ENCODE measurements around the gene GTF2I. TPM values are rescaled to one million over a fixed set of nuclear protein-coding genes. Genes with fewer than 3 reads are reported as not detected.

Gene GTF2I
- total and polyA plus RNA-seq, 2 experiments from 2014 or later = 167 to 193 TPM

GRCh38 chr7:74713567-74713966 is 56.0 kb downstream of the GTF2I start:
- Histone ChIP-seq H2AFZ (no peak overlapping the region), H3K4me3 (no peak overlapping the region), H4K20me1 (ENCODE audit: insufficient read depth, poor library complexity, severe bottlenecking) (peaks cover 10% of the 10 kb centered on the region), H3K27me3 (no peaks in the 10 kb centered on the region), H3K9me2 (replicated peaks; ENCODE audit: insufficient read depth) (no peaks in the 10 kb centered on the region), H3K79me2 (peaks cover 42% of the 10 kb centered on the region), H3K36me3 (replicated peaks; ENCODE audit: insufficient read depth, low read depth) (peaks cover 12% of the 10 kb centered on the region), H3K4me2 (no peak overlapping the region), H3K27ac (no peak overlapping the region), H3K4me1 (ENCODE audit: insufficient read depth) (no peaks in the 10 kb centered on the region), H3K9me3 (ENCODE audit: low read depth) (no peaks in the 10 kb centered on the region)
- TF ChIP-seq EZH2phosphoT487 (IDR thresholded peaks at IDR 0.05; ENCODE audit: low read depth, severe bottlenecking, unreplicated experiment) (no peak), EZH2 (IDR thresholded peaks at IDR 0.05; ENCODE audit: borderline replicate concordance) (no peak), CTCF (IDR thresholded peaks at IDR 0.05; ENCODE audit: poor library complexity) (no peak)
- no peak for DNase-seq (ENCODE audit: low spot score)

- Histone ChIP-seq H3K4me2 (no peak overlapping the region), H3K27ac (no peak overlapping the region), H3K9me2 (replicated peaks; ENCODE audit: insufficient read depth) (no peaks in the 10 kb centered on the region), H3K36me3 (replicated peaks; ENCODE audit: insufficient read depth, low read depth) (peaks cover 10% of the 10 kb centered on the region), H3K4me1 (ENCODE audit: insufficient read depth) (no peaks in the 10 kb centered on the region), H3K79me2 (peaks cover 29% of the 10 kb centered on the region), H4K20me1 (ENCODE audit: insufficient read depth, poor library complexity, severe bottlenecking) (peaks cover 3% of the 10 kb centered on the region), H2AFZ (no peak overlapping the region), H3K4me3 (no peak overlapping the region), H3K27me3 (no peaks in the 10 kb centered on the region), H3K9me3 (ENCODE audit: low read depth) (no peaks in the 10 kb centered on the region)
- WGBS (ENCODE audit: low lambda C conversion rate, missing lambda C conversion rate) = 97% methylated on average over 9 of the region's 9 CpGs
- DNase-seq (ENCODE audit: low spot score) = no peak
- no peak for TF ChIP-seq CTCF (IDR thresholded peaks at IDR 0.05; ENCODE audit: poor library complexity)
- TF ChIP-seq EZH2phosphoT487 (IDR thresholded peaks at IDR 0.05; ENCODE audit: low read depth, severe bottlenecking, unreplicated experiment) = no peak
- no peak for TF ChIP-seq EZH2 (IDR thresholded peaks at IDR 0.05; ENCODE audit: borderline replicate concordance)
These were observed 60.4 kb downstream of the GTF2I start for GRCh38 chr7:74717889-74718288.

GRCh38 chr7:74718336-74718735 is 60.8 kb downstream of the GTF2I start:
- H3K27ac ChIP-seq = no peak overlapping the region
- H3K9me3 ChIP-seq (ENCODE audit: low read depth) = no peaks in the 10 kb centered on the region
- H4K20me1 ChIP-seq (ENCODE audit: insufficient read depth, poor library complexity, severe bottlenecking) = peaks cover 3% of the 10 kb centered on the region
- no peak for TF ChIP-seq EZH2 (IDR thresholded peaks at IDR 0.05; ENCODE audit: borderline replicate concordance)
- TF ChIP-seq EZH2phosphoT487 (IDR thresholded peaks at IDR 0.05; ENCODE audit: low read depth, severe bottlenecking, unreplicated experiment) = no peak
- no peak for TF ChIP-seq CTCF (IDR thresholded peaks at IDR 0.05; ENCODE audit: poor library complexity)
- 88% methylated on average over 1 of the region's 1 CpG for WGBS (ENCODE audit: low lambda C conversion rate, missing lambda C conversion rate)
- H3K4me3 ChIP-seq = no peak overlapping the region
- peaks cover 29% of the 10 kb centered on the region for H3K79me2 ChIP-seq
- H3K4me1 ChIP-seq (ENCODE audit: insufficient read depth) = no peaks in the 10 kb centered on the region
- no peak overlapping the region for H3K4me2 ChIP-seq
- peaks cover 6% of the 10 kb centered on the region for H3K36me3 ChIP-seq (replicated peaks; ENCODE audit: insufficient read depth, low read depth)
- H2AFZ ChIP-seq = no peak overlapping the region
- DNase-seq (ENCODE audit: low spot score) = no peak
- no peaks in the 10 kb centered on the region for H3K9me2 ChIP-seq (replicated peaks; ENCODE audit: insufficient read depth)
- no peaks in the 10 kb centered on the region for H3K27me3 ChIP-seq

- Histone ChIP-seq H2AFZ (no peak overlapping the region), H3K4me2 (peak overlapping the region; percentile 41), H4K20me1 (ENCODE audit: insufficient read depth, poor library complexity, severe bottlenecking) (no peaks in the 10 kb centered on the region), H3K79me2 (peaks cover 33% of the 10 kb centered on the region), H3K36me3 (replicated peaks; ENCODE audit: insufficient read depth, low read depth) (no peaks in the 10 kb centered on the region), H3K27me3 (no peaks in the 10 kb centered on the region), H3K27ac (peak overlapping the region; percentile 70), H3K9me3 (ENCODE audit: low read depth) (no peaks in the 10 kb centered on the region), H3K4me1 (ENCODE audit: insufficient read depth) (no peaks in the 10 kb centered on the region), H3K4me3 (no peak overlapping the region), H3K9me2 (replicated peaks; ENCODE audit: insufficient read depth) (no peaks in the 10 kb centered on the region)
- WGBS (ENCODE audit: low lambda C conversion rate, missing lambda C conversion rate) = 79% methylated on average over 16 of the region's 16 CpGs
- peak; percentile 29 for DNase-seq (ENCODE audit: low spot score)
- TF ChIP-seq EZH2 (IDR thresholded peaks at IDR 0.05; ENCODE audit: borderline replicate concordance) (no peak), EZH2phosphoT487 (IDR thresholded peaks at IDR 0.05; ENCODE audit: low read depth, severe bottlenecking, unreplicated experiment) (no peak), CTCF (IDR thresholded peaks at IDR 0.05; ENCODE audit: poor library complexity) (no peak)
These were observed 64.6 kb downstream of the GTF2I start for GRCh38 chr7:74722153-74722552.

Measured in hepatocyte (in vitro differentiated cells).